Measurements from ENCODE around the gene PAGE2B.
"Not testable (repeated sequence)": the region's sequence is repeated elsewhere in the genome, so short reads cannot be mapped to it uniquely, and the experiment has no call there.

The PAGE2B gene

DNA sequence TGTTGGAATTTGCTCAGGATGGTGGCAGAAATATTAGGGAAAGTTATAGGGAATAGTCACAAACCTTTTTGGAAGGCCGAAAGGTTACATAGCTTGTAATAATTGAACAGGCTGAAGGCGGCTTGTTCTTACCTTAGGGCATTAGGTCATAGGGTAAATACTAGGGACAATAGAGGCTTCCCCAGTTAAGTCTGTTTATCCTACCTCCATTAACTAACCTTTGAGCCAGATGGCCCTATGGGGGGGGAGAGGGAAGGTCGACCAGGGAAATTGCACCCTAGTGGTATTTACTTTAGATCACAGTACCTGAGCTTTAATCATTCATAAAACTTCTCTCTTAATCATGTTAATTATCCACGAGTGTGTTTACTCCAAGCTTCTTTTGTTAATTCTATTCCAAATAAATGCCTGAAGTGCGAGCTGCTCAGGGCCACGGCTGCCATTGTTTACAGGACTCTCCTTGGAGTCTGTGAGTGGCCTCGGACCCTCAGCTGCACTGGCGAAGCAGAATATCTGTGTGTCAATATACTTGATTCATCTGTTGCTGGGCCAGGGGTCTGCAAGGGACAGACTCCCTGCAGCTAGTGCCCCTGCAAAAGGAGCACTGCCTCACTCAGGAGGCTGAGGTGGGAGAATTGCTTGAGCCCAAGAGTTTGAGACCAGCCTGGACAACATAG lies 36.9 kb downstream of the PAGE2B start:
- no peak for DNase-seq

DNA sequence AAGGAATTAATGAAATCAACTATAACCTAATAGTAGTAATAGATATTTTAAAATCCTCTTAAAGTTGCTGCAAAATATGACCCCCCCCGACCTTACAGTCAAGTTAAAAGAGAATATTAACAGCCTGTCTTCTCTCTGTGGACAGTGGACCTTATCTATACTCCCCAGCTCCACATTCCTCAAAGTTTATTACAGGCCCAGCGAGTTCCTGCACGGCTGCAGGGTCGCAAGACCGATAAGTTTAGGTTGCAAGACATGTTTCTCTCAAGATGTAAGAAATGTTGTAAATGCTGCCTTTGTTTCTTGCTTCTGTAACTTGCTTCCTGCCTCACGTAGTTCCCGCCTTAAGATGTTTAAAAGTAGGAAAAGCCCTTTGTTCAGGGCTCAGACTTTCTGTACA lies 41.8 kb downstream of the PAGE2B start:
- DNase-seq: not testable (repeated sequence)

DNA sequence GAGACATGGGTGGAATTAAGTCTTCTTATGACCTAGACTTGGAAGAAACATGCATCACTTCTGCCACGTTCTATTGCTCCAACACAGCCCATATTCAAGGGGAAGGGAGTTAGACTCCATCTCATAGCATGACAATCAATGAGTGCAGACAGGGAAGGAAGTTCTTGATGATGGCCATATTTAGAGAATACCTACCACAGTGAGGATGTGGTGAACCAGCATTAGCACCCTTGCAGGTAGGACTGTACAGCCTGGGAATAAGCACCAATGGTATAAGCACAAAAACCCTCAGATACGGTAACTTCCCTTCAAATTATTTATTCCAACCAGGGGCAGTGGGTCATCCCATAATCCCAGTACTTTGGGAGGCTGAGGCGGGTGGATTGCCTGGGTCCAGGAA lies 43.7 kb downstream of the PAGE2B start:
- DNase-seq: no peak

DNA sequence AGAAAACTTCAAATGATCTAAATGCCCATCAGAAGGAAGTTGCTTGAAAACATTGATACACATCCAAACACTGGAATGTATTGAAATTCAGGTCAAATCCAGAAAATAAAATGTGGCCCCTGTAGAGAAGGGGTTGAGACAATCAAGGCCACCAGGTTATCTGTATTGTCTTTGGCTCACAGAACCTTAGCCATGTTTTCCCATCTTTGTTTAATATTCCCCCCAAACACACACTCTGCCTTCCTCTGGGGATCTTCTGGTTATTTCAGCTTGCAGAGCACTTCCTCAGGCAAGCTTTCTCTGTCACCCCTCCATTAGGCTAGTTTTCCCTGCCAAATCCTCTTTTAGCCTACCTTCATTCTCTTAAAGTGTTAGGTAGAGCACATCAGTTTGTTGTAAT lies 44.4 kb downstream of the PAGE2B start:
- no peak for DNase-seq

DNA sequence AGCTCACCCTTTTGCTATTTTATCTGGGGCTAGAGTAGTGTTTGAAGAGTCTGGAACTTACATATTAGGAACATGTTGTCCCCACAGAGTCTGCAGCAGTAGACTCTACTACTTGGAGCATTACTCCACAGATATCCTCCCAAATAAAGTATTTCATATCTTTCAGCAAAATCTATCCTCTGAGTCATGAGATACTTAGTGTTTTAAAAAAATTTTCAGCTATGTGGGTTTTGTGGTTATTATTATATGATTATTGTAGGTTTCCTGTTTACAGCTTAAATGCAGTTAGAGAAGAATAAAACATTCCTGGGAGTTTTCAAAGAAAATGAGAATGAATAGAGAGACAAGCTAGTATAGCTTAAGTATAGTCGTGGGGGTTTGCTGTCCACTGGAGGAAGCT lies 44.9 kb downstream of the PAGE2B start:
- no peak for DNase-seq

DNA sequence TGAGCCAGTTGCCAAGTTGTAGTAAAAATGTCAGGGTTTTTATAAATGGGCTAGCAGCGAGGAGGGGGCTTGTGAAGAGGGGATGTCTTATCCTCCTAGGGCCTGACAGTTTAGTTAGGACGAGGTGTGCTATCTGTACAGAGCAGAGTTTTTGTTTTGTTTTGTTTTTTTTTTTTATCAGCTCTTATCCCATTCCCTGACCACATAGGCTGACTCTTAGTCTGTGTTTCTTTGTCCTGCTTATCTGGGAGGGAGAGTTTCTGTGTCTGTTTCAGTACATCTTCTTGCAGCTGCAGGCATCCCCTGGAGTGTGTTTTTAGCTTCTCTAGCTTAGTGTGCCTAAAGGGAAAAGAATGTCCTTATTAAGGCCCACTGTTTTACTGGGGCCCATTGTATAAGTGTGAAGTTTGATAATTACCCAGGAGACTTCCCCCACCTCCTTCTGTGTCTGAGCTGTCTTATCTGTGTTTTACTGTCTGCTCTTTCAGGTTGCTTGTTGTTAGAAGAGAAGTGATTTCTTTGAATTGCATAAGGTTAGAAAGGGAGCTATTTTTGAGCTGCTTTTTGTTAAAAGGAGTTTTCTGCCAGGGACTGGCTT lies 46.0 kb downstream of the PAGE2B start:
- DNase-seq: no peak

DNA sequence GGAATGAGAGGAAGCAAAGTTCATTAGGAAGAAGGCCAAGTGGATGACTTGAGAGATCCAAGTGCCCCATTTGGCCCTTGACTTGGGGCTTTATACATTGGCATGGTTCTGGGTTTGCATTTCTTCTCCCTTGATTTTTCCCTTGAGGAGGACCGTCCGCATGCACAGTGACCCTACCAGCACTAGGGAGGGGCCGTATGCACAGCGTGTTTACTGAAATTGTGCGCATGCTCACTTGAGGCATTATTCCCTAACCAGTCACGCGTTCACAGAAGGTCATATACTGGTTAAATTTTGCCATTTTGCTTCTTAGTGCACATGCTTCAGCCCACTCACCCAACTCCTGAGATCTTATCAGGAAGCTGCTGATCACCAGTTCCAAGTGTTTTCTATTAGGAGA lies 49.1 kb downstream of the PAGE2B start:
- DNase-seq: no peak

DNA sequence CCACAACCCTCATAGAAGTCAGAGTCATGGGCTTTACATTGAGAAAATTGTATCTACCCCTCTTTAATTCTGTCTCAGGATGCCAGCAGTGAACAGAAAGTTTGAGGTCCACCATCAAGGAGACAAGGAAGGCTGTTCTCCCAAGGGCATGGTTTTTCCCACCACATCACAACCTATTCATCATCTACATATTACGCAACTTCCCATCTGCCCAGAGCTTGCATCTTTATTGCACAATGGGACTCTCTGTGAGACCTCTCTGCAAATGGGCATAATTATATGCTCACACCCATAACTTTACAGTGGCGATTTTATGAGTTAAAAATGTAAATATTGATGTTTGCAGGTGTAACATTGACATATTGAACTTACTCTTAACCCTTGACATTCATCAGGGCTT lies 52.9 kb downstream of the PAGE2B start:
- no peak for DNase-seq

Measured in left hindlimb (tissue), 1 donor.